IPS DF 19.7 (cell line): Measurements from ENCODE around the gene TAS1R3.
"Not testable (repeated sequence)": the region's sequence is repeated elsewhere in the genome, so short reads cannot be mapped to it uniquely, and the experiment has no call there.

Source experiments
- DNase-seq: peaks from one replicate; pipeline ENCODE4 v3.0.0-alpha.2; 2013; ENCODE audit warnings: low read depth, low spot score

The TAS1R3 gene

DNA sequence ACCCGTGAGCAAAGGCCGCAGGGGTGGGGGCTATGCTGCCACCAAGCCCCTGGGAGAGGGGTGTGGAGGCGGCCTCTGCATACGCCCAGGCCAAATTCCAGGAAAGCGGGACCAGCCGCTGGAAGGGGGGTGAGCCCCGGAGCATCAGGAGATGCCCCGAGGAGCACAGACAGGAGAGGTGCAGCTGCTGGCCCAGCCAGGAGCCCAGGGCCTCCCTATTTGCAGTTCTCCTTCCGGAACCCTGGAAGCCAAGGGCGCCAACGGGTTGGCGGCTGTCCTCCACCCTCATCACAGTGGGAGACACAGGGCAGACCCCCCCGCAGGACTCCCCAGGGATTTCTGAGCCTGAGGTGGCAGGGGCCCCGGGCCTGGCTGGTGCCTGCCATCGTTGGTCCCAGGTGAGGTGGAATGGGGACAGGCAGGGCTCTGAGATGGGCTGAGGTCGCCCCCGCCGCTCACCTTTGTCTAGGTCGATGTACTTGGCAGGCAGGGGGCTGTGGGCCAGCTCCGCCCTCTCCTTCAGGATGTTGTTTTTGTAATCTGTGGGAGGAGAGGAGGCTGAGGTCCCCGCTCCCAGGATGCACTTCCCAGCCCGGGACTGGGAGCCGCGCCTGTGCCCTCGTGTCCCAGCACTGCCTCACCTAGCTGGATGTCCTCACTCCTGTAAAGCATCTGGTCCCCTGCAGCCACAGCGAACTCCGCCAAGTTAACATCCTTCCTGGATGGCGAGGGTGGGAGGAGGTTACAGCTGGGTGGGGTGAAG lies 22.5 kb downstream of the TAS1R3 start:
- no peak for DNase-seq

GRCh38 chr1:1354271-1355247 lies 23.5 kb downstream of the TAS1R3 start:
- no peak for DNase-seq

DNA sequence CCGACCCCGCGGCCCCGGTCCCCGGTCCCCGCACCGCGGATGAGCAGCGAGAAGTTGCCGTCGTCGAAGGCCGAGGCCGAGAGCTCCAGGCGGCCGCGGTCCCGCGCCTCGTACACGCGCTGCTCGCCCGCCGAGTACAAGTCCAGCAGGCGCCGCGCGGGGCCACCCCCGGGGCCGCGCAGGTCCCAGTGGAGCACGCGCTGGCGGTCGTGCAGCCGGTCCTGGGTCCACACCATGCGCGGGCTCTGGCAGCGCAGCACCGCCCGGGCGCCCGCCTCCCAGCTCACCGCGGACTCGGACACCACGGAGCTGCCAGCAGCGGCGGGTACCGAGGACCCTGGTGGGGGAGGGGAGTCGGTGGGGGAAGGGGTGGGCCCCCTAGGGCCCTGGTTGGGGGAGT lies 24.3 kb downstream of the TAS1R3 start:
- no peak for DNase-seq

- DNase-seq: no peak
Observed at GRCh38 chr1:1356166-1356795, 25.2 kb downstream of the TAS1R3 start.

- DNase-seq: no peak
Observed at GRCh38 chr1:1356796-1357401, 25.8 kb downstream of the TAS1R3 start.

- DNase-seq: no peak
Observed at GRCh38 chr1:1357871-1358432, 26.9 kb downstream of the TAS1R3 start.

DNA sequence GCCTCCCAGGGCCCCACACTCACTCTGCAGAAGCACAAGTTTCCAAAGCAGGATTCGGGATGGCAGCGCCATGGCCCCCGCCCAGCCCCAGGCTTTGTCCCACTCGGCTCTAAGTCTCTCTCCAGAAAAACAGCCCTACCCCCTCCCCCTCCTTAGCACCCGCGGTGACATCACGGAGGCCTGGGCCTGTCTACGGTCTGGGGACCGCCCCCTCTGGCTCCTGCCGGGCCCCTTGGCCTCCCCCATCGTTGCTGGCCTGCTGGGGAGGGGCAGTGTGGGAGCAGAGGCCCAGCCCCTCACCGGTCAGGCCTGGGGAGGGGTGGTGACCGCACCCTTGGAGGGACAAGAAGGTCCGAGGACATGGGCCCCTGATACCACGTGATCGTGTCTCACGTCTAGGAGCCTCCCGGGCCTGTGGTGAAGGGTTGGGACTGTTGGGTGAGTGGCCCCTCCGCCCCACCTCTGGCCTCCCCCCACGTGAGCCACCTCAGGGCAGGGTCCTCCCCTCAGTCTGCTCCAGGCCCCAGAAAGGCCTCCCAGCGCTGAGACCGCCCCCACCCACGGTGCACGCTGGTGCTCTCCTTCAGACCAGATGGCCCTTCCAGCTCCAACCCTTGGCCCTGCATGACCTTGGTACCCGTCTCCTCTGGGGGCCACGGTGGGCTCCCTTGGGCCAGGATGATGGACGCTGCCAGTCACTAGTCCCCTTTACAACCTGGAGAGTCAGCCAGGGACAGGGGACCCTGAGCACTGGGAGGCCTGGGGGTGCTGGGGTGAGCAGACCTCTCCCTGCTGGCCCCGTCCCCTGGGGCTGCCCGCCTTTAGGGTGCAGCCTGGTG lies 27.6 kb downstream of the TAS1R3 start, which contains the start of gene MXRA8:
TSS of gene MXRA8 (minus strand) at position 123 of the 839 bp plus-strand sequence. CDS start at position 72, 51 bp downstream.
- no peak for DNase-seq

GRCh38 chr1:1359308-1359663 lies 28.2 kb downstream of the TAS1R3 start:
- no peak for DNase-seq

GRCh38 chr1:1359664-1360468 lies 28.8 kb downstream of the TAS1R3 start:
- no peak for DNase-seq

DNA sequence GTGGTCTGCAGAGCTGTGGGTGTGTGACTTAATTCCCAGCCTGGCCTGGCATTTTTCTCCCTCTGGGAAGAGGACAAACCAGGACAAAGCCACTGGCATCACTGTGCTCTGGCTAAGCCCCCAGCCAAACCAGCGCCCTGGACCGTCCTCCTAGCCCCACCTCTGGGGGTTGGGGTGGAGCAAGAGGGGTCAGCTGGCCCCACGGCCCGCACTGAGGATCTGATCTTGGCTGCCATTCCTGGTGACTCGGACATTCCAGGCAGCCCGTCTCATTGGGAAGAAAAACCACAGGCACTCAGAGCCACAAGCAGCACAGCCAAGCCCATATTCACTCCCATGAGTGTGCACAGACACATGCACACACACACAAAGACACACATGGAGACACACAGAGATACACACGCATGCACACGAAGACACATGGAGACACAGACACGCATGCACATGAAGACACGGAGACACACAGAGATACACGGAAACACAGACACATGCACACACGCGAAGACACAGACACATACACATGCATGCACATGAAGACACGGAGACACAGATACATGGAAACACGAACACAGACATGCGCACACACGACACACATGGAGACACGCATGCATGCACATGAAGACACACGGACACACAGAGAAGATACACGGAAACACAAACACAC lies 29.6 kb downstream of the TAS1R3 start:
- DNase-seq: no peak

- no peak for DNase-seq
Observed at GRCh38 chr1:1361233-1361981, 30.3 kb downstream of the TAS1R3 start.

DNA sequence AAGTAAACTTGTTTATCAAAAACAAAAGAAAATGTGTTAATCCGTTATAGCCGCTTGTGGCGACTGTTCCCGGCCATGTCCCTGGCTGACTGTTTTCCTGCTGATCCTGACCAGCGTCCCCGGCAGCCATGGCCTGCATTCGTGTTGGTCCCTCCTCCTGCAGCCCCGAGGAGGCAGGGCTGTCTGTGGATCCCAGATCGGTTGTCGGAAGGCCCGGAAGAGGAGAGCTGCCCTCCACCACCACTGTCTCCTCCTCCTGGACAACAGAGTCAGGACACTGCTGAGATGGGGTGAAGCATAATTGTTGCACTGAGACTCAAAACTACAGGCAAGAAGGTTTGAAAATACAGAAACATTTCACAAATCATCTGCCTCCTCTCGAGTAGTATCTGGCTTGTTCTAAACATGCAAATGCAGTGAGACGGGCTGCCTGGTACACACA lies 30.9 kb downstream of the TAS1R3 start:
- DNase-seq: no peak

DNA sequence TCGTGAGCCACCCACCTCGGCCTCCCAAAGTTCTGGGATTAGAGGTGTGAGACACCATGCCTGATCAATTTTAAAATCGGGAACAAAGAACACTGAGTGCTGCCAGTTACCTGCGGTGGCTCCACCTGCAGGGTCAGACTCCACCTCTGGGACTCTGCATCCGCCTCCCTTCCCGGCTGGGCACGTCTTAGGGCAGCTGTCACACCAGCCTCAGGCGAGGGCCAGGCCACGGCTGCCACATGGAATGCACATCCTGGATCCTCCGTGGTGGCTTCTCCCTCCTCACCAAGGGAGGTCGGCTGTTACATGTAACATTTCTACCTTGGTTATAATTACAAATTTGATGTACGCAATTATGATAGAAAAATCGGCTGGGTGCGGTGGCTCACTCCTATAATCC lies 33.2 kb downstream of the TAS1R3 start:
- no peak for DNase-seq

GRCh38 chr1:1365875-1366698 lies 35.0 kb downstream of the TAS1R3 start:
- no peak for DNase-seq

DNA sequence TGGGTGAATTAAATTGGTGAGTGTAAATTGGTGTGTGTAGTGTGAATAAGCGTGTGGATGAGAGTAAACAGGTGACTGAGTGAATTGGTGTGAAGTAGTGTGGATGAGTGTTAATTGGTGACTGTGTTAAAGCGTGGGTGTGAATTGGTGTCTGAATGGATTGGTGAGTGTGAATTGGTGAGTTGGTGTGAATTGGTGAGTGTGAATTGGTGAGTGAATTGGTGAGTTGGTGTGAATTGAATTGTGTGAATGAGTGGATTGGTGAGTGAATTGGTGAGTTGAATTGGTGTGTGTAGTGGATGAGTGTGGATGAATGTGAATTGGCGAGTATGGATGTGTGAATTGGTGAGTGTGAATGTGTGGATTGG lies 35.6 kb downstream of the TAS1R3 start:
- DNase-seq: no peak

DNA sequence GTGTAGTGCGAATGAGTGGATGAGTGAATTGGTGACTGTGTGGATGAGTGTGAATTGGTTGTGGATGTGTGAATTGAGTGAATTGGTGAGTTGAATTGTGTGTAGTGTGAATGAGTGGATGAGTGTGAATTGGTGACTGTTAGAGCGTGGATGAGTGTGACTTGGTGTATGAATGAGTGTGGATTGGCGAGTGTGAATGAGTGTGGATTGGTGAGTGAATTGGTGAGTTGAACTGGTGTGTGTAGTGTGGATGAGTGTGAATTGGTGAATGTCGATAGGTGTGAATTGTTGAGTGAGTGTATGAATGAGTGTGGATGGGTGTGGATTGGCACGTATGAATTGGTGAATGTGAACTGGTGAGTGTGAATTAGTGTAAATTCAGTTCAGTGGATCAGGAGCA lies 36.2 kb downstream of the TAS1R3 start:
- no peak for DNase-seq

DNA sequence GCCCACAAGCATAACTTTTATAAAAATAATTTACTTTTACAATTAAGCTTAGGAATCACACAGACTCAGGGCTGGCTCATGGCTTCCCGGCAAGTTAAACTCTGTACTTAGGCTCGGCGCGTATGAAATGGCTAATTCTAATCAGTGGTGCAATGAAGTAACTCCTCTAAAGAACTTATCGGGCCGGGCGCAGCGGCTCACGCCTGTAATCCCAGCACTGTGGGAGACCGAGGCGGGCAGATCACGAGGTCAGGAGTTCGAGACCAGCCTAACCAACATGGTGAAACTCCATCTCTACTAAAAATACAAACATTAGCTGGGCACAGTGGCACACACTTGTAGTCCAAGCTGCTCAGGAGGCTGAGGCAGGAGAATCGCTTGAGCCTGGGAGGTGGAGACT lies 39.0 kb downstream of the TAS1R3 start:
- DNase-seq: not testable (repeated sequence)
